HepG2 (cell line): ENCODE measurements around the gene SNN. TPM values are rescaled to one million over a fixed set of nuclear protein-coding genes. Genes with fewer than 3 reads are reported as not detected.

Experiments used
- ATAC-seq: fragments of 200-7000 bp; cut with Tn5 transposase; 3 replicates; pipeline ENCODE4 v1.9.1; 2020; ENCODE audit warnings: mild to moderate bottlenecking, moderate library complexity
- BruUV-seq: library from RNA; stranded (reverse); fragments of 400-500 nt; replicated peaks from 2 replicates; lab custom pipeline; 2021; lab: Mats Ljungman, UMichigan
- CTCF ChIA-PET: fragments of 300-600 bp; formaldehyde crosslinking; extraction: SDS; loops from one replicate; lab custom pipeline; 2021; ENCODE audit warnings: low total read pairs, inconsistent platforms, low intra/inter-chr PET ratio; lab: Yijun Ruan, JAX
- POLR2A ChIA-PET: fragments of 350-600 bp; sonication (Branson Sonifier 250); formaldehyde crosslinking; loops from one replicate; lab custom pipeline; 2020; ENCODE audit warnings: antibody characterized with exemption, inconsistent platforms; lab: Yijun Ruan, JAX
- DNase-seq: peaks from one replicate; pipeline ENCODE4 v3.0.0-alpha.2; 2015; ENCODE audit warnings: low spot score
- FAIRE-seq: peaks from 3 replicates; lab custom pipeline; 2011; peaks lifted over from hg19 to GRCh38; lab: Jason Lieb, UNC
- H2AFZ ChIP-seq: one replicate; pipeline ENCODE4 v1.6.1; 2011; ENCODE audit warnings: low read length, inconsistent platforms
- H3K27ac ChIP-seq: fragments of 300-600 bp; 3 replicates; pipeline ENCODE4 v1.8.0; 2011; ENCODE audit warnings: mixed run types, mild to moderate bottlenecking, mixed read lengths, low read length, inconsistent platforms; ENCODE audit not compliant: insufficient read depth; ENCODE audit errors: extremely low read length
- H3K27me3 ChIP-seq, 2 experiments: fragments of 200-600 bp in 1 of 2; 2 replicates in 1 of 2; 3 replicates in 1 of 2; pipeline versions ENCODE4 v1.6.0 to v1.8.0; 2011; ENCODE audit warnings: low read length in 2 of 2, mild to moderate bottlenecking in 2 of 2, moderate library complexity in 2 of 2, inconsistent platforms in 1 of 2; ENCODE audit not compliant: insufficient read depth in 2 of 2, control insufficient read depth in 1 of 2
- H3K36me3 ChIP-seq, 2 experiments: fragments of 200-600 bp in 1 of 2; replicated peaks in 1 of 2; 2 replicates in 1 of 2; 3 replicates in 1 of 2; pipeline versions ENCODE4 v1.5.1 to v1.8.0; 2011; ENCODE audit warnings: low read length in 2 of 2, inconsistent platforms in 1 of 2; ENCODE audit not compliant: insufficient read depth in 2 of 2, control insufficient read depth in 1 of 2
- H3K4me1 ChIP-seq: 2 replicates; pipeline ENCODE4 v1.5.1; 2012; ENCODE audit warnings: low read length, inconsistent platforms; ENCODE audit not compliant: insufficient read depth
- H3K4me2 ChIP-seq: 2 replicates; pipeline ENCODE4 v1.6.0; 2011; ENCODE audit warnings: low read depth, low read length, inconsistent platforms
- H3K4me3 ChIP-seq, 3 experiments: fragments of 200-600 bp in 1 of 3; sonication (generic), shearing (Covaris generic) in 1 of 3; replicated peaks in 1 of 3; 2 replicates each; pipeline ENCODE4 v1.5.1; 2011 to 2016; ENCODE audit warnings: low read length in 3 of 3, inconsistent platforms in 2 of 3, low read depth in 2 of 3, mild to moderate bottlenecking in 2 of 3, control low read depth in 1 of 3, mixed read lengths in 1 of 3; ENCODE audit not compliant: insufficient read depth in 1 of 3
- H3K79me2 ChIP-seq: one replicate; pipeline ENCODE4 v1.6.1; 2011; ENCODE audit warnings: low read length, inconsistent platforms; ENCODE audit not compliant: insufficient read depth
- H3K9ac ChIP-seq: 2 replicates; pipeline ENCODE4 v1.6.0; 2011; ENCODE audit warnings: mild to moderate bottlenecking, low read depth, low read length, inconsistent platforms; ENCODE audit not compliant: insufficient read depth
- H3K9me3 ChIP-seq: 2 replicates; pipeline ENCODE4 v1.5.1; 2012; ENCODE audit warnings: mild to moderate bottlenecking, low read length
- H4K20me1 ChIP-seq: 2 replicates; pipeline ENCODE4 v1.6.0; 2011; ENCODE audit warnings: inconsistent platforms, mild to moderate bottlenecking, low read length, moderate library complexity; ENCODE audit not compliant: insufficient read depth
- AGO2 ChIP-seq: fragments of 200-400 bp; formaldehyde crosslinking; optimal IDR thresholded peaks from 2 replicates; pipeline ENCODE3; 2017; ENCODE audit warnings: mild to moderate bottlenecking, low read depth, low read length, moderate library complexity
- CHD4 ChIP-seq: fragments of 200-600 bp; sonication (generic); IDR thresholded peaks from 2 replicates; pipeline ENCODE4 v1.7.0; 2017; ENCODE audit warnings: mild to moderate bottlenecking, low read length, borderline replicate concordance
- CREBL2 ChIP-seq: sonication (generic); formaldehyde crosslinking; IDR thresholded peaks from 2 replicates; pipeline ENCODE4 v1.8.1; 2023; ENCODE audit warnings: missing genetic modification reagents, mild to moderate bottlenecking, borderline replicate concordance
- DNMT1 ChIP-seq: sonication (generic); formaldehyde crosslinking; IDR thresholded peaks from 2 replicates; pipeline ENCODE4 v1.5.1; 2020; ENCODE audit warnings: mild to moderate bottlenecking, missing genetic modification reagents
- EEA1 ChIP-seq: sonication (generic); formaldehyde crosslinking; IDR thresholded peaks from 2 replicates; pipeline ENCODE4 v1.5.1; 2020; ENCODE audit warnings: mild to moderate bottlenecking, missing genetic modification reagents, borderline replicate concordance
- HMG20B ChIP-seq: conservative IDR thresholded peaks from 2 replicates; pipeline ENCODE4 v1.6.1; 2016; ENCODE audit warnings: missing genetic modification reagents, missing compliant biosample characterization
- HOXA3 ChIP-seq: sonication (generic); formaldehyde crosslinking; IDR thresholded peaks from 2 replicates; pipeline ENCODE4 v1.5.0; 2020; ENCODE audit warnings: missing genetic modification reagents
- THAP9 ChIP-seq: sonication (generic); formaldehyde crosslinking; IDR thresholded peaks from 2 replicates; pipeline ENCODE4; 2020; ENCODE audit warnings: missing genetic modification reagents, mild to moderate bottlenecking, borderline replicate concordance
- THRA ChIP-seq: sonication (generic); formaldehyde crosslinking; IDR thresholded peaks from 2 replicates; pipeline ENCODE4 v1.4.0; 2020; ENCODE audit warnings: missing genetic modification reagents, borderline replicate concordance
- TMF1 ChIP-seq: sonication (generic); formaldehyde crosslinking; IDR thresholded peaks from 2 replicates; pipeline ENCODE4 v1.8.1; 2022; ENCODE audit warnings: low read depth, missing genetic modification reagents
- ZSCAN30 ChIP-seq: sonication (generic); formaldehyde crosslinking; IDR thresholded peaks from 2 replicates; pipeline ENCODE4 v1.5.0; 2020; ENCODE audit warnings: mild to moderate bottlenecking, missing genetic modification reagents
- WGBS: methylation state at CpG from one replicate; pipeline ENCODE4 v1.1.6; 2017; ENCODE audit warnings: low lambda C conversion rate; 5-methylcytosine and 5-hydroxymethylcytosine counted together
- in situ Hi-C: cut with HindIII; loops from 2 replicates; pipeline ENCODE4 v1.10.0; 2017; ENCODE audit warnings: low pct_unique_long_range_greater_than_20kb; ENCODE audit not compliant: extremely low pct_ligation_motif_present
- intact Hi-C: fragments of 100-400 bp; cut with micrococcal nuclease; formaldehyde crosslinking; loops from one replicate; pipeline ENCODE4 v1.10.0; 2022; ENCODE audit not compliant: unreplicated experiment
- polyA plus RNA-seq, 8 experiments: library from polyadenylated mRNA; depleted of rRNA in 3 of 8; stranded (reverse) in 7 of 8; unstranded in 1 of 8; fragments of >200 nt; fragmentation: Illumina TruSeq in 4 of 8; extraction: Trizol in 4 of 8; gene quantifications; 2 replicates each; pipeline versions ENCODE4 v1.2.1 to v1.2.3, GENCODE V29; 2011 to 2016; ENCODE audit warnings: low read depth in 4 of 8, missing spikeins in 1 of 8, mixed read lengths in 1 of 8; ENCODE audit not compliant: insufficient read depth in 1 of 8
- total RNA-seq, 5 experiments: library from RNA; depleted of rRNA; stranded (reverse); fragments of >200 nt; fragmentation: Illumina TruSeq; extraction: Trizol; gene quantifications; 2 replicates each; pipeline ENCODE4 v1.2.3, GENCODE V29; 2016; ENCODE audit warnings: low read depth in 1 of 5

Gene SNN
- total and polyA plus RNA-seq, 2 of the 13 experiments (the other 11 are each of a cell fraction or from before 2014, with no cell fraction given) = 5.2 to 8.4 TPM

GRCh38 chr16:11667221-11667823 is 933 bp upstream of the SNN start (continued):
- TF ChIP-seq THAP9 (CRISPR knock-in tag) (peak; percentile 31; the same call in 1 of the 2 replicates), HMG20B (CRISPR knock-in tag) (no peak)
- TF ChIP-seq, all 625 proteins: peak for 14

GRCh38 chr16:11668623-11669379 is 546 bp downstream of the SNN start:
- Histone ChIP-seq H3K27ac (no peak overlapping the region), H3K79me2 (no peaks in the 10 kb centered on the region), H2AFZ (no peak overlapping the region), H4K20me1 (no peaks in the 10 kb centered on the region), H3K27me3 (peaks cover 0 to 26% of the 10 kb centered on the region in 2 experiments; a peak in 3 of 5 replicates), H3K36me3 (no peaks in the 10 kb centered on the region), H3K9ac (peak overlapping the region; percentile 46), H3K4me3 (peak overlapping the region; percentile 76 to 77 (median 76)), H3K4me1 (peaks cover 65% of the 10 kb centered on the region), H3K9me3 (no peaks in the 10 kb centered on the region), H3K4me2 (peak overlapping the region; percentile 73)
- CTCF ChIA-PET = interaction anchor here (1.5 kb wide), 1 partner anchor 137 kb away, joined by 5 read pairs; no protein-coding TSS in a partner anchor
- WGBS = 42% methylated on average over 61 of the region's 97 CpGs
- no TSS peak for BruUV-seq
- intact Hi-C loops (no loop called here), in situ Hi-C loops (no loop called here)
- DNase-seq (no peak), FAIRE-seq (no peak), ATAC-seq (no peak)
- POLR2A ChIA-PET = interaction anchor here (1.2 kb wide), 1 partner anchor 9 kb away, joined by 4 read pairs; no protein-coding TSS in a partner anchor
- peak; percentile 54; the same call in 1 of the 2 replicates for TF ChIP-seq EEA1 (CRISPR knock-in tag)
- TF ChIP-seq TMF1 (CRISPR knock-in tag) = 0 out of 2 replicates have a peak, but pooled peaks have one; percentile 42
- TF ChIP-seq DNMT1 (CRISPR knock-in tag) = 0 out of 2 replicates have a peak, but pooled peaks have one; percentile 69
- TF ChIP-seq AGO2 = peak; percentile 50
- TF ChIP-seq CHD4 = 0 out of 2 replicates have a peak, but pooled peaks have one; percentile 42
- TF ChIP-seq THRA (CRISPR knock-in tag) = no peak
- TF ChIP-seq HOXA3 (CRISPR knock-in tag) = peak; percentile 20
- no peak for TF ChIP-seq ZSCAN30
- TF ChIP-seq CREBL2 = peak; percentile 14; the same call in 1 of the 2 replicates
